Muscle layer of colon (tissue), 2 donors: ENCODE data around the gene REC8.

Experiments
- H3K27ac ChIP-seq: one replicate; pipeline ENCODE4 v1.7.0; 2013; ENCODE audit warnings: low read depth, mild to moderate bottlenecking, low read length, moderate library complexity
- H3K27me3 ChIP-seq, 2 donors: one replicate each; pipeline ENCODE4 v1.7.0; 2013; ENCODE audit warnings: low read length in 2 of 2, mild to moderate bottlenecking in 2 of 2; ENCODE audit not compliant: insufficient read depth in 2 of 2, control insufficient read depth in 1 of 2
- H3K36me3 ChIP-seq: one replicate; pipeline ENCODE4 v1.7.0; 2013; ENCODE audit warnings: mild to moderate bottlenecking, low read length; ENCODE audit not compliant: insufficient read depth
- H3K4me1 ChIP-seq: one replicate; pipeline ENCODE4 v1.7.0; 2013; ENCODE audit warnings: mild to moderate bottlenecking, low read length; ENCODE audit not compliant: insufficient read depth
- H3K4me3 ChIP-seq, 2 donors: one replicate each; pipeline ENCODE4 v1.7.0; 2013; ENCODE audit warnings: low read length in 2 of 2, low read depth in 1 of 2, mild to moderate bottlenecking in 1 of 2, moderate library complexity in 1 of 2
- H3K9ac ChIP-seq: one replicate; pipeline ENCODE4 v1.7.0; 2013; ENCODE audit warnings: low read length
- H3K9me3 ChIP-seq: one replicate; pipeline ENCODE4 v1.7.0; 2013; ENCODE audit warnings: mild to moderate bottlenecking, low read length
- donor health status: abdominal sarcoma.
- donor health status: Adenocarcinoma of cecum.

REC8 gene

DNA sequence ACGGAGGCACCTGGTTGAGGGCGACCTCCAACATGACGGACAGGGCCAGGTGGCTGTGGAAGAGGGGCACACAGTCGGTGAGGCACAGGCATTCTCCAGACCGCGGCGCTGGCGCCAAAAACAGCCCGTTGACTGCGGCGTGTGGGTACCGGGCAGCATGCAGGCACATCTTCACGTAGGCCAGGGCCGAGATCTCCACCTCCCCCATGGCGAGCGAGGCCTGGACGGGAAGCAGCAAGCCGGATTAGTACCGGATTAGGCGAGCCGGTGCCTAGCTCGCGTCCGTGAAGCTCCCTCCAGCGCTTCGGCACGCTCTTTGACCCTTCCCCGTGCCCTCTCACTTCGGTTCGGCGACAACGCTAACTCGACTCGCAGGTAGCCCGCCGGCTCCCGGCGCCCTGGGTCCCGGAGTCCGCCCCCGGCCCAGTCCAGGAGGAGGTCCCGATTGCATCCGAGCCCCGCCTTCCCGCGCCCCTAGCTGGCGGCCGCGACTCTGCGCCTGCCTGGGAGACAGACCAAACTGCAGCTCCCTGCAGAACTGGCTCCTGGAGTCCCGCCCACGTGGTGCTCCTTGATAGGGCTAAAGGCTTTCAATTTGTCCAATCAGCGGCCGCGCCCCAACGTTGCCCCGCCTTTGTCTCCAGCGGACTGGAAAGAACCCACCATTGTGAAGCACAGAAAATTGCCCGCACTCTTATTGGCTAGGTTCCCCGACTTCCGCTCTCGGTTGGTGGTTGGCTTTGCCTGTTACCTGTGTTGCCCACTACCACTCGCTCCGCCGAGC is 30.6 kb upstream of the REC8 start, which contains the start of gene EMC9:
EMC9 (minus strand) TSS at position 495 of the 784 bp plus-strand sequence; CDS start at position 208, 287 bp downstream.
- Histone ChIP-seq H3K9ac (peak within 1 kb of the TSS; percentile 49), H3K4me3 (peak within 1 kb of the TSS; percentile 76 to 85), H3K9me3 (no peaks in the 10 kb centered on the region), H3K27ac (peak within 1 kb of the TSS; percentile 96), H3K36me3 (peaks cover 40% of the 10 kb centered on the region), H3K4me1 (peaks cover 28% of the 10 kb centered on the region), H3K27me3 (no peaks in the 10 kb centered on the region)

DNA sequence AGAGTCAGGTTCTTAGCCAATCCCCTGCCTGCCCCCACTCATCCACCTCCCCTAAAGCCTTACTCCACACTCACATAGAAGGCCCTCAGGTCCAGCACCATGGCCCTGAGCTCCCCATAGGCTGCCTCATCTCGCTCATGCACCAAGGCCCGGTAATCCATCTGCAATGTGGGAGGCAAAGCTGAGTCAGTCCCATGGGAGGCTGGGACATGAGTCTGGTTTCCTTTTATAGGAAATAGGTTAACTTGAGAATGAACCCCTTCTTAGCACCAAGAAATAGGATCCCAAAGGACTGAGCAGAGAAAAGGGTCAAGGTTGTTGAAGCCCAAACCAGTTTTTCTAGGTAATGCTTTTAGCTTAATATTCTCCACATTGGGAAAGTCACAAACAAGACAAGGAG is 28.4 kb upstream of the REC8 start:
- peaks cover 26% of the 10 kb centered on the region for H3K36me3 ChIP-seq
- H3K27me3 ChIP-seq = no peaks in the 10 kb centered on the region
- no peak overlapping the region for H3K27ac ChIP-seq
- H3K4me1 ChIP-seq = peaks cover 24% of the 10 kb centered on the region
- no peak overlapping the region for H3K4me3 ChIP-seq
- no peak overlapping the region for H3K9ac ChIP-seq
- H3K9me3 ChIP-seq = no peaks in the 10 kb centered on the region

DNA sequence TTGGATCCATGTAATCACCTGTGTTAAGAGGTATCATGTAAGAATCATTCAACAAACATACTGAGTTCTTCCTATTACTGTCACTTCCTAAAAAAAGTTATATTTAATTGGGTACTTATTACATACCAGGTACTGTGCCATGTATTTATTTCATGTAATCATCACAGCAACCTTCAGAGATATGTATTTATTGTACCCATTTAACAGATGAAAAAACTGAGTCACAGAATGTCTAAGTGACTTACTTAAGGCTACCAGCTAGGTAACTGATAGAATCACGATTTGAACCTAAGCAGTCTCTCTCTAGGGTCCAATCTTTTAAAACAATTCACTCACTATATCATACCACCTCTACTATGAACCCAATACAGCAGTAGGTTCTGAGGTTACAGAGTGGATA is 27.4 kb upstream of the REC8 start:
- H3K4me1 ChIP-seq = peaks cover 33% of the 10 kb centered on the region
- no peaks in the 10 kb centered on the region for H3K27me3 ChIP-seq
- H3K36me3 ChIP-seq = peaks cover 22% of the 10 kb centered on the region
- no peaks in the 10 kb centered on the region for H3K9me3 ChIP-seq
- H3K4me3 ChIP-seq = no peak overlapping the region
- no peak overlapping the region for H3K9ac ChIP-seq
- no peak overlapping the region for H3K27ac ChIP-seq

DNA sequence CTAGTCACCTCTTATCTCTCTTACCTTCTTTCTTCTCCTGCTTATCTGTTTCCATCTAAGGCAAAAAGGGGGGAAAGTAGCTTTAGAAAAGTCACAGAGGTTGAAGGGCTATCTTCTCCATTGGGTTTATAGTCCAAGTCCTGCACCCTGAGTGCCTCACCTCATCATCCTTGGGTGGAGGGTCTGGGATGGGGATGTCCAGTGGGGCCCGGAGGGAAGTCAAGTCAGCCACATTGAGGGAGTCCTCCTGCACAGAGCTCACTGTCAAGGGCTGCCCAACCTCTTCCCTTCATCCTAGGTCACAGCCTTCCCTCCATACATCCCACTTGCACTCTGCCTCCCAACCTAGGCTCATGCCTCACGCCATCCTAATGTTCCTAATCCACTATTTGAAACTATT is 26.7 kb upstream of the REC8 start:
- Histone ChIP-seq H3K4me3 (peak overlapping the region in 1 of 2 donors; percentile 88), H3K36me3 (peaks cover 25% of the 10 kb centered on the region), H3K4me1 (peaks cover 36% of the 10 kb centered on the region), H3K9me3 (no peaks in the 10 kb centered on the region), H3K27ac (no peak overlapping the region), H3K27me3 (no peaks in the 10 kb centered on the region), H3K9ac (no peak overlapping the region)

DNA sequence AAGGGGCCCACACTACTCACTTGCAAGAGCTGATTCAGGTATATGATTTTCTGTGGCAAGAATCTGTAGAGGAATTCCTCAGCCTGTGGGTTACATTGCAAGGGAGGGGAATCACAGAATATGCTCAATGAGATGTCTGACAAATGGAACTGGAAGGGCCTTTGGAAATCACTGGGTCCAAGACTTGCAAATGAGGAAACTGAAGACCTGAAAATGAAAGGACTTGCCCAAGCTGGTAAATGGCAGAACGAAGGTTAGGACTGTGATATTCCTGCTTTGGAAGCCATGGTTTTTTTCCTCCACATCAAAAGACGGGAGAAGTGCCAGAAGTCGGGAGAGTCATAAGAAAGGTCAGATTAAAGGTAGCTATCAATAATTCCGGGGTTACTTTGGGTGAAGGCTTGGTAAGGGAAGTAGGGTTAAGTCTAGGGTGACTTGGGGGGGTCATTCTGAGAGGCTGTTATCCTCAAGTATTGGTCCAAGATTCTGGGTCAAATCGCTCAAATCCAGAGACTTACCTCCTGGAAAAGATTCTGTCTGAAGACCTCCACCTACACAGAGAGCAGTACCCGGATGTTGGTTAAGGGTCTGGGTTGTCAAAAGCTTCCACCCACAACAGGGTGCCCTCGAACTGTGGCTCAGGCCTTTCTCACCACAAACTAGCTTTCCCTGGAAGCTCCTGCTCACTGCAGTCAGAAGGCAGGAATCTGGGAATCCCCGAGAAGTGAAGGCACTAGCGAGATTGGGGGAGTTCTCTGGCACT is 26.0 kb upstream of the REC8 start:
- Histone ChIP-seq H3K9ac (peak overlapping the region; percentile 83), H3K27me3 (no peaks in the 10 kb centered on the region), H3K9me3 (no peaks in the 10 kb centered on the region), H3K4me3 (peak overlapping the region; percentile 14 to 88), H3K27ac (peak overlapping the region; percentile 99), H3K36me3 (peaks cover 30% of the 10 kb centered on the region), H3K4me1 (peaks cover 36% of the 10 kb centered on the region)

DNA sequence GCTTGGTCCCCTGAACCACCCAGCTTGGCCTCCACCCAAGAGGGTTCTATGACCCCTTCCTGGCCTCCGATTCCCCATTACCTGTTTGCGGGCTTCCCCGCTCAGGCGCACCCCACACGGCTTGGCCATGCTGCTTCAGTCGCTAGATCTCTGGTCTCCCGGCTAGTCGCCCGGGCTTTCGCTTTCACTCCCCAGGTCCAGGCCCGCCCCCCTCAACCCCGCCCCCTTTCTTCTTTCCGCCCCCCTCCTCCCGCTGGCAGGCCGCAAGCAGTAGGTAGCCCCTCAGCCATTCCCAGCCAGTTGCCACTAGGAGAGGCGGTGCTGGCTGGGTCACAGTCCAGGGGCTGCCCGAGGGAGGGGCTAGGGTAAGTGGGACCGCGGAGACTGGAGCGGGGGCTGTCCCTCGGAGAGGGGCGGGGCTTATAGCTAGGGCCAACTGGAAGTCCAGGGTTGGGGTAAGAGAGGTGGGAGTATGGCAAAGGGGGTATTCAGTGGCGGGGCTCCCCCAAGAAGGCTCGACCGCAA is 25.4 kb upstream of the REC8 start, which contains the start of gene PSME2:
PSME2 (minus strand) TSS at position 158 of the 525 bp plus-strand sequence; CDS start at position 129, 29 bp downstream.
- H3K27ac ChIP-seq = peak within 1 kb of the TSS; percentile 99
- peak within 1 kb of the TSS; percentile 83 for H3K9ac ChIP-seq
- no peaks in the 10 kb centered on the region for H3K27me3 ChIP-seq
- peaks cover 36% of the 10 kb centered on the region for H3K4me1 ChIP-seq
- peaks cover 37% of the 10 kb centered on the region for H3K36me3 ChIP-seq
- no peaks in the 10 kb centered on the region for H3K9me3 ChIP-seq
- H3K4me3 ChIP-seq = peak within 1 kb of the TSS; percentile 86 to 88

DNA sequence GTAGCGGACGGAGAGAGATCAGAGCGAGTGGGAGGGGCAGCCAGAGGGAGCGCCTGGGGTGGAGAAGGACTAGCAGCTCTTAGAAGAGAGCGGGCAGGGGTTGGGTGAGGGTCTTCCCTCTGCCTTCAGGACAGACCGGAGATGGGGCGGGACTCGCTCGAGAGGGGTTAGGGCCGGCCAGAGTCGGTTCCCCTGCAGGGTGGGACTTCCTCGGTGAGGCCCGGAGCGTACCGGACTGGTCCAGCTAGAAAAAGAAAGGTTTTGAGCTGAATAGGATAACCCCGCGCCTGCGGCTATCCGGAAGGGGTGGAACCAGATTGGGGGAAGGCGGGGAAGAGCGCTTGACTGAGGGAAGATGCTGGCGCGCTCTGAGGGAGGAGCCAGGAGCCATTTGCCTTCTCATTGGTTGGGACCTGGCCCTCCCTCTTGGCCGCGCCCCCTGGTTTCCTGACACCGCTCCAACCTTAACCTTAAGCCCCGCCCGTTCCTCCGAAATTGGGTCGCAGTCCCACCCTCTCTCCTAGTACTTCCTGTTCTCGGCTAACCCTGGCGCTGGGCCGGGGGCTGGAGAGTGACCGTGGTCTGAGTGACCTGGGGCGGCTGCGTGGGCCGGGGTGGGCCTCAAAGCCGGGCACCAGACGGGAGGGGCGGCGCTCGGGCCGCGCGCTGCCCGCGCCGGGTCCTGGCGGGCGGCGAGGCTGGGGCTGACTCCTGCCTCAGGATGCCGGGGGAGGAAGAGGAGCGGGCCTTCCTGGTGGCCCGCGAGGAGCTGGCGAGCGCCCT is 24.7 kb upstream of the REC8 start, which contains the start of gene RNF31:
RNF31 (plus strand) TSS at position 521 of the 783 bp plus-strand sequence; CDS start at position 722, 201 bp downstream.
- Histone ChIP-seq H3K4me1 (peaks cover 32% of the 10 kb centered on the region), H3K4me3 (peak within 1 kb of the TSS; percentile 86 to 88), H3K27me3 (no peaks in the 10 kb centered on the region), H3K36me3 (peaks cover 43% of the 10 kb centered on the region), H3K9me3 (no peaks in the 10 kb centered on the region), H3K9ac (peak within 1 kb of the TSS; percentile 83), H3K27ac (peak within 1 kb of the TSS; percentile 99)

DNA sequence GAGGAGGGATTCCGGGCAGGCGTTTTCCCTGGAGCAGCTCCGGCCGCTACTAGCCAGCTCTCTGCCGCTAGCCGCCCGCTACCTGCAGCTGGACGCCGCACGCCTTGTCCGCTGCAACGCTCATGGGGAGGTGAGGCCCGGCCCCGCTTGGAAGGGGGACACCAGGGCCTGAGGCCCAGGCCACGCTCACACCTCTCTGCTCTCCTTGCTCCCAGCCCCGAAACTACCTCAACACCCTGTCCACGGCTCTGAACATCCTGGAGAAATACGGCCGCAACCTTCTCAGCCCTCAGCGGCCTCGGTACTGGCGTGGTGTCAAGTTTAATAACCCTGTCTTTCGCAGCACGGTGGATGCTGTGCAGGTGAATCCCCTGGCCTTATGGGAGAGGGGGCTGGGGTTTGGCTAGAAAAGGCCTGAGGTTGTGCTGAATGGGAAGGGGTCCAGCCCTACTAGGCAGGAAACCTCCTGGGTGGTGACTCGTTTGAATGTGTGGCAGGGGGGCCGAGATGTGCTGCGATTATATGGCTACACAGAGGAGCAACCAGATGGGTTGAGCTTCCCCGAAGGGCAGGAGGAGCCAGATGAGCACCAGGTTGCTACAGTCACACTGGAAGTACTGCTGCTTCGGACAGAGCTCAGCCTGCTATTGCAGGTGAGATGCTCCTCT is 24.0 kb upstream of the REC8 start:
- peaks cover 48% of the 10 kb centered on the region for H3K36me3 ChIP-seq
- peak overlapping the region; percentile 86 to 88 for H3K4me3 ChIP-seq
- peak overlapping the region; percentile 72 for H3K9ac ChIP-seq
- H3K4me1 ChIP-seq = peaks cover 30% of the 10 kb centered on the region
- no peaks in the 10 kb centered on the region for H3K9me3 ChIP-seq
- H3K27ac ChIP-seq = peak overlapping the region; percentile 99
- no peaks in the 10 kb centered on the region for H3K27me3 ChIP-seq

DNA sequence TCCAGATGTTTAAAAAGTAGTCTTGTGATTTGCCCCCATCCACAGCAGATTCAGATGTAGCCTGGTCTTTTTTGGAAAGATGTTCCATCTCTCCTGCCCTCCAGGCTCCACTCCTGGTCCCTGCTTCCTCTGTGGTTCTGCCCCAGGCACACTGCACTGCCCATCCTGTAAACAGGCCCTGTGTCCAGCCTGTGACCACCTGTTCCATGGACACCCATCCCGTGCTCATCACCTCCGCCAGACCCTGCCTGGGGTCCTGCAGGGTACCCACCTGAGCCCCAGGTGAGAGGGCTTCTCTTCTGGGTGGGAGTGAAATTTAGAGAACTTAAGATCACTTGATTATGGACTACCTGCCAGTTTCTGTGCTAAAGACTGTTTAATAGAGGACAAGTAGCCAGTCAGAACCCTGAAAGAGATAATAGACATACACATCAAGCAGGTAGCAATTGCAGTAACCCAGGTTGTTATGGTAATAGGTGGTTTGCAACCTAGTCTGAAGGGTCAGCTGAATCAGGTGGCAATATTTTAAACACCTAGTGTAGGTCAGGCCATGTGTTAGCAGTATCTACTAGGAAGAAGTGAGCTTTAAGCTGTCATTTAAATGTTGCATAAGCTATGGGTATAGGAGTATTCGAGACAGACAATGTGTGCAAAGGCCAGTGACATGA is 22.4 kb upstream of the REC8 start:
- no peak overlapping the region for H3K4me3 ChIP-seq
- no peak overlapping the region for H3K9ac ChIP-seq
- H3K4me1 ChIP-seq = peaks cover 30% of the 10 kb centered on the region
- H3K27me3 ChIP-seq = no peaks in the 10 kb centered on the region
- H3K27ac ChIP-seq = no peak overlapping the region
- H3K9me3 ChIP-seq = no peaks in the 10 kb centered on the region
- H3K36me3 ChIP-seq = peaks cover 35% of the 10 kb centered on the region

DNA sequence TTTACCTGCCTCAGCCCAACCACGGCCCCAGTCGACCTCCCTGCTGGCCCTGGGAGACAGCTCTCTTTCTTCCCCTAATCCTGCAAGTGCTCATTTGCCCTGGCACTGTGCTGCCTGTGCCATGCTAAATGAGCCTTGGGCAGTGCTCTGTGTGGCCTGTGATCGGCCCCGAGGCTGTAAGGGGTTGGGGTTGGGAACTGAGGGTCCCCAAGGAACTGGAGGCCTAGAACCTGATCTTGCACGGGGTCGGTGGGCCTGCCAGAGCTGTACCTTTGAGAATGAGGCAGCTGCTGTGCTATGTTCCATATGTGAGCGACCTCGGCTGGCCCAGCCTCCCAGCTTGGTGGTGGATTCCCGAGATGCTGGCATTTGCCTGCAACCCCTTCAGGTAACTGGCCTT is 21.8 kb upstream of the REC8 start:
- H3K36me3 ChIP-seq = peaks cover 41% of the 10 kb centered on the region
- H3K4me3 ChIP-seq = no peak overlapping the region
- H3K27me3 ChIP-seq = no peaks in the 10 kb centered on the region
- H3K4me1 ChIP-seq = peaks cover 30% of the 10 kb centered on the region
- no peak overlapping the region for H3K27ac ChIP-seq
- no peaks in the 10 kb centered on the region for H3K9me3 ChIP-seq
- no peak overlapping the region for H3K9ac ChIP-seq
